ENCODE results near the gene MBD2.

GRCh38 chr18:54181856-54182602, 42.4 kb downstream of the MBD2 start:
- TF ChIP-seq CTCF (IDR thresholded peaks at IDR 0.05) (no peak), POLR2A (IDR thresholded peaks at IDR 0.05) (no peak), EP300 (IDR thresholded peaks at IDR 0.05) (no peak)
